CD4-positive, alpha-beta T cell treated with Interleukin-15 for 1 hour (primary cell): ENCODE results near the gene CXorf58.
A peak's percentile ranks its signal among the peaks of the same experiment; 100 is the strongest.
"Not testable (repeated sequence)": the region's sequence is repeated elsewhere in the genome, so short reads cannot be mapped to it uniquely, and the experiment has no call there.

Experiments used
- DNase-seq: peaks from one replicate; pipeline ENCODE4 v3.0.0-alpha.2; 2020

The CXorf58 gene

GRCh38 chrX:23959781-23960180 is 52.0 kb downstream of the CXorf58 start:
- DNase-seq = peak; percentile 18

DNA sequence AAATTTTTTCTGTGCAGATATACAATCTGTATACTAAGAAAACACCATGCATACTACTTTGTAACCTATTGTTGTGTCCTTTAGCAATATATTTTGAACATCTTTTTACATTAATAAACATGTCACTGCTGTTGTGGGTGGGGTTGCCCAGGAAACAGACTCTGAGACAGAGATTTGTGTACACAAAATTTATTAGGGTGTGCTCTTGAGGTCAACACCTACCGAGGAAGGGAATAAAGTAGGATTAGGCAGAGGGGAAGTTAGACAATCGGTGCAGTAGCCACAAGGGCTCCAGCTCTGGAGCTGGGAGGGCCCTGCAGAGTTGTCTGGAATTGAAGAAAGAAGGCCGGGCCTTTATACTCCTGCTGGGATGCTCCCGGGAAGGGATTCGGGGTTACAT is 56.4 kb downstream of the CXorf58 start:
- DNase-seq = no peak

DNA sequence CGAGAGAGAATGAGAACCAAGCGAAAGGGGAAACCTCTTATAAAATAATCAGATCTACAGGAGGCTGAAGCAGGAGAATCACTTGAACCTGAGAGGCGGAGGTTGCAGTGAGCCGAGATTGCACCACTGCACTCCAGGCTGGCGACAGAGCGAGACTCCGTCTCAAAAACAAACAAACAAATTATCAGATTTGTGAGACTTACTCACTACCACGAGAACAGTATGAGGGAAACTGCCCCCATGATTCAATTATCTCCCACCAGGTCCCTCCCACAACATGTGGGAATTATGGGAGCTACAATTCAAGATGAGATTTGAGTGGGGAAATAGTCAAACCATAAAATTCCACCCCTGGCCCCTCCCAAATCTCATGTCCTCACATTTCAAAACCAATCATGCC is 57.8 kb downstream of the CXorf58 start:
- DNase-seq = not testable (repeated sequence)

- DNase-seq = no peak
Measured at GRCh38 chrX:23978491-23978890, 70.7 kb downstream of the CXorf58 start.

GRCh38 chrX:23980011-23980441 is 72.2 kb downstream of the CXorf58 start:
- DNase-seq = no peak

DNA sequence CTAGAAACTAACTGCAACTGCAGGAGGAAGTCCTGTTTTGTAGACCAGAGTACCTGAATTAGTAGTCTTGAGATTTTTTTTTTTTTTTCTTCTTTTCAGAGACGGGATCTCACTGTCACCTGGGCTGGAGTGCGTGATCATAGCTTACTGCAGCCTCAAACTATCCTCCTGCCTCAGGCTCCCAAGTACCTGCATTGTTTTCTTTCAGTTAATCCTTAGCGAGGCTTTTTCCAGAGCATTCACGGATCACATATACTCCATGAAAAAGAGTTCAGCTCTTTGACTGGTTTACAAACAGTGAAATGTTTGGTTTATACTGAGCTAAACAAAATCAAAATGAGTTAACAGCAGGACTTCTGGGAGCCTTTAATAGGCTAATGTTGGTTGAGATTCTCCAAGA is 73.4 kb downstream of the CXorf58 start:
- no peak for DNase-seq

- no peak for DNase-seq
Measured at GRCh38 chrX:23981711-23982110, 73.9 kb downstream of the CXorf58 start.

DNA sequence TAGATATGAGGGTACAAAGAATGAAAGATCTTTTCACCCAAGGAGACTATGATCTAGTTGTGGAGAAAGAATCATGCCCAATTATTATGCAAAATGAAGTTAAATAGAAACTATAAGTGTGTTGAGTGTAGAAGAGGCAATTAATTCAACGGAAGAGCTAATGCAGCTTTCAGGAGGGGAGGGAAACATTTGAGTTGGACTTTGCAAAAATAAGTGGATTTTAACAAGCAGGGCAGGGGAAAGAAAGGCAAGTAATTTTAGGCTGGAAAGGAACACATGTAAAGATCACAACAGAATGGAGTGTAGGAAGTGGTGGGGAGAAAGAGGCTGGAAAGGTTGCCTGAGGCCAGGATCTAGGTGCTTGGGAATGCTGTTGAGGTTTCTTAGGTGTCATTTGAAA is 75.1 kb downstream of the CXorf58 start:
- no peak for DNase-seq
